Epithelial cell of esophagus (primary cell): ENCODE measurements around the gene LIN7A.

Source experiments
- DNase-seq: peaks from one replicate; pipeline ENCODE4 v3.0.0; 2010; ENCODE audit warnings: low read depth
- H3K4me3 ChIP-seq: 2 replicates; pipeline ENCODE4 v1.5.1; 2011; ENCODE audit warnings: mild to moderate bottlenecking, low read length, control low read depth
- CTCF ChIP-seq: IDR thresholded peaks from 2 replicates; pipeline ENCODE4 v1.5.1; 2011; ENCODE audit warnings: low read depth, mild to moderate bottlenecking, low read length, control low read depth, inconsistent platforms; ENCODE audit not compliant: insufficient read depth; ENCODE audit errors: missing control alignments

LIN7A gene

DNA sequence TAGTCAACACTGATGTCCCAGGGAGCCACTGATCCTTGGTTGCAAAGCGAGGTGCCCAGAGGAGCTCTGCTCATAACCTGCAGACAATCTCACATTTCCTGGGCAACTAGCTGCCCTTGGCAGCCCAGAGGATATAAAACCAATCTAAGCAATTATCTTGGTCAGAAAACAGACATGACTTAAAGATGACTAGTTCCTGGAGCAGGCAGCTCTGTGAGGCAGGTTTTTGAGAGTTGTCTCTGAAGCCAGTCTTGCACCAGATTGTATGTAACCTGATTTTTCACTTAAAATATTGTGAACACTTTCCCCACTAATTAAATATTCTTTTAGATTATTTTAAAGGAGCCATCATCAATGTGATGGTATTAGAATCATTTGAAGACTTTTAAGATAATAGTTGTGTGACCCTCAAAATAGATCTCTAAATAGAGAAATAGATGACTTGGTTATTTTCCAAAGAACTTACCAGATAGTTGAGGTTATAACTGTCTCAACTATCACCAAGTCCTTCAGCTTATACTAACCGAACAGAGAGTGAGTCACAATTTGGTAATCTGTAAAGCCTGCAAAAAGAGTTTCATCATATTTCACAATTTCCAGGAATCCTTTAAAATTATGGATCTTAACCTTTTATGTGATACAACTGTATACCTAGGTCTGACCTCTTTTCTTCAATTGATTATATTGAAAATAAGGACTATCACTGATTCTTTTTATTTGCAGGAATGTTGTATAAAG is 75.9 kb downstream of the LIN7A start:
- no peak overlapping the region for H3K4me3 ChIP-seq
- DNase-seq: peak; percentile 47
- no peak for TF ChIP-seq CTCF

- no peak overlapping the region for H3K4me3 ChIP-seq
- DNase-seq: no peak
- no peak for TF ChIP-seq CTCF
Measured at GRCh38 chr12:80860928-80861327, 76.8 kb downstream of the LIN7A start.

DNA sequence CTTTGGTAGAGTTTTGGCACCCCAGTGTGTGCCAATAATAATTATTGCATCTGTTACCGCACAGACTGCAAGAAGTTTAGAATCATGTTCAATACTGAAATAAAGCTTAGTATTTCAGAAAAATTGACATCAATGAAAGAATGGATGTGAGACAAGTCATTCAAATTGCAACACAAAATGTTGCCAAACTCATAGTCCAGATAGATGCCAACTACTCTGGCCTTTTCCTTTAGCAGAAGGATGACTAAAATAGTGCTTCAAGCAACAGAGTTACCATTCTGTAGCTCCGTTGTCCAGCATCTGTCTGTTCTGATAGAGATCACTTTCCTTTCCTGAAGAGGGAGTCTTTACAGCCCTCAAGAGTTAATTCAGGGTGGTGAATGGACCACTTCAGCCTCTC is 77.5 kb downstream of the LIN7A start:
- no peak for TF ChIP-seq CTCF
- DNase-seq: no peak

DNA sequence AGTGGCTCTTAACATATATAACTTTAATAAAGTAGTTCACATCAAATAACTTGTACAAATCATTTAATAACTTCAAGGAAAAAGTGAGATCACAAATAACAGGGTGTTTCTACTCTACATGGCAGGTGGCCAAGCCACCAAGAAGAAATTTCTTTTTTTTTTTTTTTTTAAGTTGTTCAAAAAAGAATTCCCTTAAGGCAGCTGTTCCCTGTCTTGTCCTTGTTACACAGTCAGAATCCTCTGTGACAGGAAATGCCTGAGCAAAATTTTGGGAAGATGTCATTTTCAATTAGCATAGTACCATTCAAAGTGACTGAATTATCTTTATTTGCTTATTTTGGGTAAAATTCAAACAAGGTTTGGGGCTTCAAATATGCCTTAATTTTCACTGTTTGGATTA is 79.4 kb downstream of the LIN7A start:
- DNase-seq: no peak
- no peak overlapping the region for H3K4me3 ChIP-seq
- TF ChIP-seq CTCF: no peak

More for the DNA sequence above, 77.5 kb downstream of the LIN7A start:
- no peak overlapping the region for H3K4me3 ChIP-seq

GRCh38 chr12:80857311-80857710 is 80.4 kb downstream of the LIN7A start:
- DNase-seq: no peak
- H3K4me3 ChIP-seq: no peak overlapping the region
- TF ChIP-seq CTCF: no peak

GRCh38 chr12:80849337-80849736 is 88.4 kb downstream of the LIN7A start:
- no peak overlapping the region for H3K4me3 ChIP-seq
- DNase-seq: no peak
- TF ChIP-seq CTCF: no peak

DNA sequence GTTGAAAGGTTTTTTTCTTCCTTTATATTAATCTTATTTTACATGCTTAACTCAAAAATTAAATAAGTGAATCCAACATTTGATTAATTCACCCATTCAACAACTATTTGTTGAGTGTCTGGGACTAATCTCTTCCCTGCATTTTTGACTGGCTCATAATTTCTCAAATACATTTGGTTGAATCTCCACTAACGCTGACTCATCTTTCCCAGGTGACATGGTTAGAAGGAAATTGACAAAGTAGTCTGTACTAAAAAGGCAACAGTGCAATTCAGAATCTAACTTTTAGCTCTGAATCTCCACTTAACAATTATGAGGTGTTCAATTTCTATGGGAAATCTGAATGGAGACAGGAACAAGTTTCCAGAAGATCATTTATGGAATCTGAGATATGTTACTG is 88.9 kb downstream of the LIN7A start:
- TF ChIP-seq CTCF: no peak
- peak; percentile 9 for DNase-seq
- no peak overlapping the region for H3K4me3 ChIP-seq
